Limb (tissue), 2 donors: Measurements from ENCODE around the gene IL22RA2.
"Not testable (repeated sequence)": the region's sequence is repeated elsewhere in the genome, so short reads cannot be mapped to it uniquely, and the experiment has no call there.

Experiments
- DNase-seq, 2 donors: peaks; one replicate each; pipeline ENCODE4 v3.0.0-alpha.2; 2016; ENCODE audit errors: extremely low spot score in 2 of 2

IL22RA2 gene, protein sequence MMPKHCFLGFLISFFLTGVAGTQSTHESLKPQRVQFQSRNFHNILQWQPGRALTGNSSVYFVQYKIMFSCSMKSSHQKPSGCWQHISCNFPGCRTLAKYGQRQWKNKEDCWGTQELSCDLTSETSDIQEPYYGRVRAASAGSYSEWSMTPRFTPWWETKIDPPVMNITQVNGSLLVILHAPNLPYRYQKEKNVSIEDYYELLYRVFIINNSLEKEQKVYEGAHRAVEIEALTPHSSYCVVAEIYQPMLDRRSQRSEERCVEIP

GRCh38 chr6:137173501-137173900 is at the start of gene IL22RA2:
TSS of gene IL22RA2 (minus strand) at chr6:137173644. CDS start at chr6:137161749, 11,895 bp downstream.
- no peak for DNase-seq

- DNase-seq: peak in 1 of 2 donors; percentile 37
Measured at GRCh38 chr6:137222381-137222780, 48.9 kb upstream of the IL22RA2 start.

DNA sequence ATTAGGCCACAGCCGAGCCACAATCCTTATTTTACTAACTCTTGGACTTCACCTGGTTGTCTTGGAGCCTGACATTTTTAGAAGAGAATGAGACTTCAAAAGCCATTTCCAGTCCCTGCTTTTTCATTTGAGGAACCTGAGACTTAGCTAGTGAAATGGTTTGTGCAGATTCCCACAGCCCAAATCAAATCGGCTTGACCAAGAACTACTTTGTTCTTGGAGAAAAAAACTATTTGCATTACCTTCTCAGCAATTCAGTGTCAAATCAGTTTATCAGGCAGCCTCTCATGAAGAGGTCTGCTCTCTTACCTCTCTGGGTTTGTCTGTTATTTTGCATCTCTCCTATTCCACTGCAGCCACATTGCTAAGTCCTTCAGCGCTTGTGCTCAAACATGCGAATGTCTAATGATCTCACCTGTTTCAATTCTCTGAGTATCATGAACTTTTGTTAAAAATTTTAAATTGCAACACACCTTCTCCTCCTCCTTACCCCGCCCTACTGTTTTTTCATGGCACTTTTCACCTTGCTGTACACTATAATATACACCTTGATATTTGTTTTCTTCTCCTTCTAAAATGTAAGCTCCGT is 46.3 kb upstream of the IL22RA2 start:
- no peak for DNase-seq

GRCh38 chr6:137218917-137219663 is 45.6 kb upstream of the IL22RA2 start, which contains the start of gene IFNGR1:
TSS of gene IFNGR1 (minus strand) at chr6:137219385. CDS start at chr6:137219327, 58 bp downstream.
- DNase-seq: peak; percentile 90 to 98

GRCh38 chr6:137218473-137218916 is 45.1 kb upstream of the IL22RA2 start:
- DNase-seq: peak in 1 of 2 donors; percentile 41

- no peak for DNase-seq
Measured at GRCh38 chr6:137217801-137218472, 44.5 kb upstream of the IL22RA2 start.

DNA sequence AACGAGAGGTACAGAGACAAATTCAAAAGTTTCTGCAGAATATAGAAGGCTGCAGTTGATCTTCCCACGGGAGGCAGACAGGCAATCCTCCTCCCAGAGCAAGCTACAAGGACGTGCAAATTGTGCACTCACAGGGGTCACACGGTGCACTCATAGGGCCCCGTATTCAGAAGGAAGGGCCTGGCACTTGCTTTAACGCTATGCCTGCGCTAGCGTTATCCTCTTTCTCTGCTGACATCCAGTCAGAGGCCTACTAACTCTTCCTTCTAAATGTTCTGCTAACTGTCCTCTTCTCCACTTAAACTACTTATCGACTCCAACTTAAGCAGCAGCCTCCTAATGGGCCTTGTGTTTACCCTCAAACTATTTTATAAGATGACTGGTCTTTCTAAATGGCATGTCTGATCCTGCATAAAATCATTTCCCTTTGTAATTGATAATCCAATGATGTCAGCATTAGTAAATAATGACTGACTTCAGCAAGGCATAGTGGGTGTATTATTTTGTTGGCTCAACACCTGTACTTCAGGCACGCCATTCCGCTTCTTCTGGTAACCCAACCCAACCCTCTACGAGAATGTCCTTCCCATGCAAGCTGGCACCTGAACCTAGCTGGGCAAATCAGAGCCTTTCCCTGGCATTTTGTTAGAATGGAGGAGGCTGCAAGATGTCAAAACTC is 43.6 kb upstream of the IL22RA2 start:
- DNase-seq: no peak

DNA sequence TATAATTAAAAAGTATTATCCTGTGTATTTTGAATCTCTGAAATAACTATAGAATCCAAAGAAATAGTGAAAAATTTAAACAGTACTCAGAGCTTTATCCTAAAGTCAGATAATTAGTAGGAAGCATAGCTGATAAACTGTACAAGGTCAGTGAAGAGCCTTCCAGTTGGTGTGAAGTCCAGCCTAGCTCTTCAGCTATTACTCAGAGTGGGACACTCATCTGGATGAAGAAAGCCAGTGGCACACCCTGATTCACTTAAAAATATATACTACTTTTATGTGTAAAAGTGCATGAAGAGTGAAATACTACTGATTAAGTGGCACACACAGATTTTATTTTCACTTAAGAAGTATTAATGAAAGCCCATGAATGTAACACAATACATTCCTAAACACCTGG is 42.7 kb upstream of the IL22RA2 start:
- no peak for DNase-seq

GRCh38 chr6:137215630-137216029 is 42.2 kb upstream of the IL22RA2 start:
- not testable (repeated sequence) for DNase-seq

DNA sequence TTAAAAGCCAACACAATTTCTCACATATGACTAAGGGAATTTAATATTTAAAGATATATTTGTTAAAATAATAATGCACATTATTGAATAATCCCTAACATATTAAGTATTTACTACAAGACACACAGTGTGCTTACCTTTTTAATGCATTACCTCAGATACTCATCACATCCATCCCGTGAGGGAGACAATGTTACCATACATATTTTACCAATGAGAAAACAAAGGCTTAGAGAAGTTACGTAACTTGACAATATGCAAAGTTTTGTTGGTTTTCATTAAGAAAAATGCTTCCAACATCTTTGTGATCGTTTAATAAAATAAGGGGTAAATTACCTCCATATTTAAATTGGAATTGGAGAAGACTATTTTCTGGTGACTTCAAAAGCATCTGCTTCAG is 41.5 kb upstream of the IL22RA2 start:
- no peak for DNase-seq

GRCh38 chr6:137213813-137214212 is 40.4 kb upstream of the IL22RA2 start:
- DNase-seq: no peak

DNA sequence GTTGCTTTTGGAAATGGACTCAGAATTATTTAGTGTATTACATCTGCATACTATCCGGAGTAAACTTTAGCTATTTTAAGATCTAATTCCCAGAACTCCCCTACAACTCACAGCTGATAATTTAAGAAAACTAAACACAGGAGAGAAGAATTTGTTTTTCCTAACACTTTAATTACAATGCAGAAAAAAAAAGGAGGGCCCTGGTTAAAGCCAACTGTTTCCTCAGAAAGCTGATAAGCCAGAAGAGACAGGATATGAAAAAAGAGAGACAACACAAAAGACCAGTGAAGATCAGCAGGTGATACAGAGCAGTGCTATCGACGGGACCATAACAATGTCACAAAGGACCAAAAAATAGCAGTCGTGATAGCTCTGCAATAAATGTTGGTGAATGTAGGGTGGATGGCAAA is 39.9 kb upstream of the IL22RA2 start:
- no peak for DNase-seq

- DNase-seq: no peak
Measured at GRCh38 chr6:137211910-137212309, 38.5 kb upstream of the IL22RA2 start.

DNA sequence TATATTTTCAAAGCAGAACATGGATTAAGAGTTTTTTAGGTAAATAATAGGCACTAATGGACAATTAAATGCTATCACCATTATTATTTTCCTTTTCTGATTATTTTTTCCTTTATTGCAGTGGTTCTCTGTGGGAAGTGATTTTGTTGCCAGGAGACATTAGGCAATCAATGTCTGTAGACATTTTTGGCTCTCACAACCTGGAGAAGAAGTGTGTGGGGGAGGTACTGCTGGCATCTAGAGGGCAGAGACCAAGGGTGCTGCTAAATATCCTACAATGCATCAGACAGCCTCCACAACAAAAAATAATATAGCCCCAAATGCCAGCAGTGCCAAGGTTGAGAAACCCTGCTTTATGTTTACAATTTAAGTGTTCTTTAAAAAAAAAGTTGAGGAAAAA is 37.5 kb upstream of the IL22RA2 start:
- no peak for DNase-seq

GRCh38 chr6:137208279-137208678 is 34.8 kb upstream of the IL22RA2 start:
- no peak for DNase-seq

- DNase-seq: not testable (repeated sequence)
Measured at GRCh38 chr6:137207457-137207856, 34.0 kb upstream of the IL22RA2 start.

DNA sequence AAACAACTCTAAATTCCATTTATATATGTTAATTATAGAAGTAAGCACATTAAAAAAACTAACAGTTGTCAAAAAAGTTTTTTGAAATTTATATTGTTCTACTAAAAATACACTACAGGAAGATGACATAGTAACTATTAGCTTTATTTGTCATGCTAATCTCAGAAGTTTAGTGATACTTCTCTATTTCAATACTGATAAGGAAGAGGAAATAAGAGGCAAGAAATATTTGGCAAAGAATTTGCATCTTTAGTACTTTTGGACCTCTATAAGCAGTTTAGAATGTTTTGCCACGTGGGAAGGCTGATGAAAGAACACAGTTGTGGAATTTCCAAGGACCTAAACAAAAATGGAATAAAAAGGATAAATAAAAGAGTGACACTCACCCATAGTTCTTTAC is 33.1 kb upstream of the IL22RA2 start:
- no peak for DNase-seq

DNA sequence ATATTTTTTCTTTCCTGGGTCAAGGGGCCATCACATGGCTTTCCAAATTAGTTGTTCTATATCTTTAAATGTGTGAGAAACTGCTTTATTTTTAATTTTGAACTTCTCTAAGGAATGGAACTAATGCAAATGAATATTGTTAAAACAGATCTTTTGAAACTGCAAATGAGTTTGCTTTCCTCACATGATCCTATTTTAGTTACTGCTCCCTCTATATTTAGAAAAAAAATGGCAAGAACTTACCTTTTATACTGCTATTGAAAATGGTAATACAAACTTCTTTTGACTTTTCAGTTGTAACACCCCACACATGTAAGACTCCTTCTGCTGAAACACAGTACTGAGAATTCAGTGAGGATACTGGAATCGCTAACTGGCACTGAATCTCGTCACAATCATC is 29.8 kb upstream of the IL22RA2 start:
- no peak for DNase-seq

GRCh38 chr6:137202078-137202477 is 28.6 kb upstream of the IL22RA2 start:
- DNase-seq: no peak

DNA sequence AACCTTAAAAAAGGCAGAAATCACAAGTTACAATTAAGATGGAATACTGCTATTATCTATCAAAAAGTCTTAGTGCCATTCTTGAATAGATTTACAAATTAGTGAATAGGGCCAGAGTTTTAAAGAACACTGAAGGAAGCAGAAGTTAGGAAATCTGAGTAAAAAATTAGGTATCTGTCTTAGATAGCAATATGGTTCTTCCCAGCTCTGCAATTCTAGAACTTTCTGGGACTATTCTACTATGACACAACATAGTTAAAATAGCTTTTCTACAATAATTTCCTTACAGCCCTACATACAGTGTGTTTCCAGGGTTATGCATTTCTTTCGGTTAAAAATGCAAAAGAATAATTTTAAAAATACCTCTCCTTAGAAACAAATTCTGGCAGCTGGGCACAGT is 27.6 kb upstream of the IL22RA2 start:
- no peak for DNase-seq

DNA sequence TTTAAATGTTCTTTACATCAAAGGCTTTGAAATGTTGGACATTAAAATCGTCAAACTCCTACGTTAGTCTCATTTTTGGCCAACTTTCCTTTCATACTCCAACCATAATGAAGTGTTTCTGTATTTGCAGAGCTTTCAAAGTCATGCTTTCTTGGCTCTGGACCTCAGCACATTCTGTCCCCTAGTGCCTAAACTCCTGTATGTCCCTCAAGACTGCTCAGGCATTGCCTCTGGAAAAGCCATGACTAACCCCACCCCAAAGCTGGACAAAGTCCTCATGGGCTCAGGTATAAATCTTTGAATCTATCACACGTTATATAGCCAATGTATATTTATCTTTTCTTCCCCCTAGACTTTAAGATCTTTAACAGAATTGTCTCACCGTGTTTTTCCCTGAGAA is 26.8 kb upstream of the IL22RA2 start:
- DNase-seq: no peak
